GM21526 (cell line): ENCODE measurements around the gene TMEM61.

Experiments
- ATAC-seq: cut with Tn5 transposase; IDR thresholded peaks from one replicate; pipeline ENCODE4 v1.9.1; 2021; ENCODE audit warnings: moderate library complexity; ENCODE audit not compliant: unreplicated experiment, low FRiP score

Gene TMEM61

DNA sequence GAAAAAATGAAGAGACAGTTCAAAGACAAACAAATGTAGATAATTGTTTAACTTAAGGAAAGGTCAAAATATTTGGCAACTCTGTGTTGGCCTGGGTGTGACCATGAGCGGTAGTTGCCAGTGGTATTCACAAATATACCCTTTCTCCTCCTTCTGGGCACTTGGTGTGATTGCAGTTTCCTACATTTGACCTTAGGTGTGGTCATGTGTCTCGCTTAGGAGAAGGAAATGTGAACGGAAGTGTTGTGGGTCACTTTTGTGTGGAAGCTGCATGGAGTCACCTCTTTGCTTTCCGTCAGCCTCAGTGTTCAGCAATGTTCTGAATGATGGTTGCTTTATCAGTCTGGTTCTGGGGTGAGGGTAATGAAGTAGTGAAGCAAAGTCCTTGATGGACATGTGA, 55.5 kb downstream of the TMEM61 start:
- ATAC-seq = no peak

DNA sequence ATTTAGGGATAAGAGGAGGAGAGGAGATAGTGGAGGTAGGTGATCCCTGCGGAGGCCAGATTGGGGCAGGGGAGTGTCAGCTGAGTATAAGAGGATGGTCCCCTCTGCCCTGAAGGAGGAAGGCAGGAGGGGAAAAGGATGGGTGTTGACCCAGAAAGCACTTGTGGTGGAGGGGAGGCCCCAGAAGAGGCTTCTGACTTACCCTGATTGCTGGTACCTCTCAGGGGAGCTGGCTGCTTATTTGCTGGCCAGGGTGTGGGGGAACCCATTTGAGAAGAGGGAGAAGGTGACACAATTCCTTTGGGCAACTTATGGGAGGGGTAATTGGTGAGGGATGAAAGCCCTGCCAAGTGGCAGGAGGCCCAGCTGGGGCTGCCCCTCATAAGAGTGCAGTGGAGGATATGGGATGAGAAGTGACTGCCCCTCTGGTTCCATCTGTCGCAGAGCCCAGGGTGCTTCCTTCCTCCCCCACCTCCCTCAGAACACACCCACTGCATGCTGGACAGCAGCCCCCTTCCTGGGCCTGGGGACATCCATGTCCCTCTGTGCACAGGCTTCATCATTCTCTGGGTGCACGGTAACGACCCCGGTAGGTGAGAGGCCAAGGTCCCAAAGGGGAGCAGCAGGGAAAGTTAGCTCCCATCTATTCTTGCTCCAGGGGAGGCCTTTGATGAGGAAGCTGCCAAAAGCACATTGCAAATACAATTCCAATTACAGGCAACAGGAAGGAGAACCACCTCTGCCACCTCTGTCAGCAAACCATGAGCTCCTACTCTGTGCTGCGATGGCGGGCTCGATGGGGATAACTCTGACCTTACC, 57.5 kb downstream of the TMEM61 start:
- no peak for ATAC-seq

- no peak for ATAC-seq
Observed at GRCh38 chr1:55038552-55038838, 58.1 kb downstream of the TMEM61 start.

DNA sequence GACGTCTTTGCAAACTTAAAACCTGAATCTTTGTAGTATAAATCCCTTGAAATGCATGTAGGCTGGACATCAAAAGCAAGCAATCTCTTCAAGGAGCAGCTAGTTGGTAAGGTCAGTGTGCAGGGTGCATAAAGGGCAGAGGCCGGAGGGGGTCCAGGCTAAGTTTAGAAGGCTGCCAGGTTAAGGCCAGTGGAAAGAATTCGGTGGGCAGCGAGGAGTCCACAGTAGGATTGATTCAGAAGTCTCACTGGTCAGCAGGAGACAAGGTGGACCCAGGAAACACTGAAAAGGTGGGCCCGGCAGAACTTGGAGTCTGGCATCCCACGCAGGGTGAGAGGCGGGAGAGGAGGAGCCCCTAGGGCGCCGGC, 58.5 kb downstream of the TMEM61 start:
- no peak for ATAC-seq

GRCh38 chr1:55039342-55040082, 59.1 kb downstream of the TMEM61 start, which contains the start of gene PCSK9:
Gene PCSK9 (plus strand): TSS chr1:55039548. CDS start chr1:55039838, 290 bp downstream.
- no peak for ATAC-seq

- no peak for ATAC-seq
Observed at GRCh38 chr1:55040083-55040932, 59.9 kb downstream of the TMEM61 start.

DNA sequence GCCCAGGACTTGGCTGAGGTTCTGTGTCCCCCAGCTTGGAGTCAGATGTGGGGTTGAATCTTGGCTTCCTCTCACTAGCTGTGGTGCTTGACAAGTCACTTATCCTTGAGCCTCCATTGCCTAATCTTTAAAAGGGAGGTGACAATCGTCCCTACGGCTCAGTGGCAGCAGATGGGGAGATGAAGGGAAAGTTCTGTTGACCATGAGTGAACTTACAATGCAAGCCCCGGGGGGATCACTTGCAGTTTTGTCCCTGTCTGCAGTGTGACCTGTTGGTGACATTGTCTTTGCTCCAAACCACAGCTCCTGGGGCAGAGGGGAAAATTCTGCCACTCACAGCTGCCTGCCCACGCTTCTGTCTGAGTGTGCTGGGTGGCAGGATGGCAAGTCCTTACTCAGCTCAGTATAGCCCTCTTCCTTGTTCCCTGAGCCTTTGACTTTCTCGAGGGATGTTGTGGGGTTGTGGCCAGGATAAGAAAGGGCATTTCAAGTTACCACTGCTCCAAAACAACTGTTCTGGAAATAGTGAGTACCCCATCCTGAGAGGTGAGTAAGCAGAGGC, 60.6 kb downstream of the TMEM61 start:
- ATAC-seq = no peak

GRCh38 chr1:55041613-55042012, 61.2 kb downstream of the TMEM61 start:
- ATAC-seq = no peak
